GM12878 (cell line): ENCODE data around the gene OTOG. TPM values are rescaled to one million over a fixed set of nuclear protein-coding genes. Genes with fewer than 3 reads are reported as not detected.

Source experiments
- ATAC-seq: fragments of 200-7000 bp; cut with Tn5 transposase; 3 replicates; pipeline ENCODE4 v1.9.1; 2020; ENCODE audit warnings: mild to moderate bottlenecking, moderate library complexity
- BruUV-seq: library from RNA; stranded (reverse); fragments of 400-500 nt; replicated peaks from 2 replicates; lab custom pipeline; 2021; lab: Mats Ljungman, UMichigan
- CTCF ChIA-PET: fragments of 300-600 bp; sonication (Branson Sonifier 250); formaldehyde crosslinking; extraction: SDS; loops from one replicate; lab custom pipeline; 2021; ENCODE audit warnings: inconsistent platforms; lab: Yijun Ruan, JAX
- POLR2A ChIA-PET: fragments of 350-600 bp; formaldehyde crosslinking; extraction: SDS; loops from one replicate; lab custom pipeline; 2021; ENCODE audit warnings: inconsistent platforms; lab: Charles Lee
- RAD21 ChIA-PET: fragments of 300-600 bp; sonication (Branson Sonifier 250); formaldehyde crosslinking; loops from one replicate; lab custom pipeline; 2023; ENCODE audit warnings: antibody characterized with exemption; ENCODE audit not compliant: unreplicated experiment; lab: Charles Lee
- SMC1A ChIA-PET: fragments of 300-600 bp; sonication (Branson Sonifier 250); formaldehyde crosslinking; loops from one replicate; lab custom pipeline; 2023; ENCODE audit not compliant: unreplicated experiment, uncharacterized antibody; lab: Charles Lee
- DNase-seq: peaks from one replicate; pipeline ENCODE4 v3.0.0-alpha.2; 2011; ENCODE audit warnings: low read depth, low spot score
- FAIRE-seq: peaks from 3 replicates; lab custom pipeline; 2011; peaks lifted over from hg19 to GRCh38; lab: Jason Lieb, UNC
- H2AFZ ChIP-seq: 2 replicates; pipeline ENCODE4 v1.6.0; 2011; ENCODE audit warnings: low read depth, low read length, control low read depth; ENCODE audit not compliant: control insufficient read depth
- H3K27ac ChIP-seq: 2 replicates; pipeline ENCODE4 v1.5.1; 2011; ENCODE audit warnings: control low read depth; ENCODE audit not compliant: control insufficient read depth, insufficient read depth
- H3K27me3 ChIP-seq, 2 experiments: replicated peaks in 1 of 2; 2 replicates each; pipeline versions ENCODE4 v1.6.0 to v1.6.1; 2011; ENCODE audit warnings: low read length in 1 of 2; ENCODE audit not compliant: control insufficient read depth in 2 of 2, insufficient read depth in 2 of 2
- H3K36me3 ChIP-seq, 2 experiments: 2 replicates each; pipeline ENCODE4 v1.5.1; 2011; ENCODE audit warnings: low read length in 1 of 2; ENCODE audit not compliant: control insufficient read depth in 2 of 2, insufficient read depth in 2 of 2
- H3K4me1 ChIP-seq: 2 replicates; pipeline ENCODE4 v1.6.1; 2011; ENCODE audit warnings: mild to moderate bottlenecking, low read length, moderate library complexity, mixed read lengths; ENCODE audit not compliant: control insufficient read depth, insufficient read depth
- H3K4me2 ChIP-seq: 2 replicates; pipeline ENCODE4 v1.6.0; 2011; ENCODE audit warnings: control low read depth; ENCODE audit not compliant: control insufficient read depth, insufficient read depth
- H3K4me3 ChIP-seq: fragments of 200-600 bp; sonication (generic); 2 replicates; pipeline ENCODE4 v1.5.1; 2016
- H3K79me2 ChIP-seq: 2 replicates; pipeline ENCODE4 v1.6.0; 2011; ENCODE audit warnings: low read length; ENCODE audit not compliant: control insufficient read depth, insufficient read depth
- H3K9ac ChIP-seq: 2 replicates; pipeline ENCODE4 v1.8.0; 2011; ENCODE audit warnings: low read length, control low read depth, mixed read lengths; ENCODE audit not compliant: control insufficient read depth, insufficient read depth
- H3K9me3 ChIP-seq: replicated peaks from 3 replicates; pipeline ENCODE4 v1.5.1; 2011; ENCODE audit warnings: mild to moderate bottlenecking, low read length; ENCODE audit not compliant: control insufficient read depth, insufficient read depth
- H4K20me1 ChIP-seq: 2 replicates; pipeline ENCODE4 v1.6.0; 2011; ENCODE audit not compliant: control insufficient read depth, insufficient read depth
- CTCF ChIP-seq, 3 experiments: IDR thresholded peaks in 2 of 3; conservative IDR thresholded peaks in 1 of 3; 2 replicates each; pipeline ENCODE4 v1.5.1; 2011; ENCODE audit warnings: low read depth in 3 of 3, low read length in 3 of 3, mild to moderate bottlenecking in 3 of 3, control low read depth in 2 of 3, moderate library complexity in 2 of 3, inconsistent platforms in 1 of 3, mixed read lengths in 1 of 3; ENCODE audit not compliant: control insufficient read depth in 2 of 3, insufficient read depth in 1 of 3; ENCODE audit errors: extremely low read depth in 1 of 3
- E4F1 ChIP-seq: fragments of 450-650 bp; IDR thresholded peaks from 2 replicates; pipeline ENCODE4 v1.6.1; 2018; ENCODE audit warnings: borderline replicate concordance, mild to moderate bottlenecking; ENCODE audit not compliant: partially characterized antibody
- EED ChIP-seq: sonication (generic); IDR thresholded peaks from 2 replicates; pipeline ENCODE4 v1.6.1; 2016; ENCODE audit warnings: antibody characterized with exemption, low read depth
- MYB ChIP-seq: fragments of 150-350 bp; IDR thresholded peaks from 2 replicates; pipeline ENCODE4 v1.6.1; 2014; ENCODE audit warnings: mild to moderate bottlenecking, low read depth, low read length, borderline replicate concordance
- RCOR1 ChIP-seq: conservative IDR thresholded peaks from 2 replicates; pipeline ENCODE4 v1.6.1; 2012; ENCODE audit warnings: low read depth, low read length, improper control_type of control experiment
- SREBF1 ChIP-seq: IDR thresholded peaks from 2 replicates; pipeline ENCODE4 v1.6.1; 2012; ENCODE audit warnings: mild to moderate bottlenecking, low read length
- ZNF687 ChIP-seq: fragments of 450-650 bp; IDR thresholded peaks from 2 replicates; pipeline ENCODE4 v1.6.1; 2017; ENCODE audit warnings: mild to moderate bottlenecking, moderate library complexity
- WGBS: methylation state at CpG from one replicate; pipeline ENCODE4 v1.1.6; 2016; ENCODE audit warnings: low lambda C conversion rate; ENCODE audit not compliant: insufficient replicate concordance, insufficient coverage; ENCODE audit errors: missing lambda C conversion rate; 5-methylcytosine and 5-hydroxymethylcytosine counted together
- in situ Hi-C: fragments of 300-500 bp; cut with MboI; formaldehyde crosslinking; loops from 9 replicates; pipeline ENCODE4 v1.14.3; 2018; ENCODE audit warnings: mixed read lengths
- intact Hi-C: fragments of 100-400 bp; cut with micrococcal nuclease; formaldehyde crosslinking; loops from one replicate; pipeline ENCODE4 v1.14.2; 2022; ENCODE audit not compliant: unreplicated experiment
- polyA plus RNA-seq, 11 experiments: library from polyadenylated mRNA; depleted of rRNA in 4 of 11; unstranded in 6 of 11; stranded (reverse) in 5 of 11; fragments of >200 nt; fragmentation: Nextera tagmentation in 4 of 11; fragmentation: Illumina TruSeq in 1 of 11; extraction: Ambion mirVana in 4 of 11; extraction: Trizol in 1 of 11; gene quantifications; 1 replicate in 1 of 11; 2 replicates in 10 of 11; pipeline versions ENCODE4 v1.2.1 to v1.2.3, GENCODE V29; 2011 to 2016; ENCODE audit warnings: inconsistent platforms in 2 of 11, missing spikeins in 2 of 11, low read depth in 1 of 11
- total RNA-seq, 4 experiments: library from RNA; depleted of rRNA in 3 of 4; stranded (reverse); fragments of >200 nt in 3 of 4; fragmentation: Illumina TruSeq in 1 of 4; extraction: Trizol in 1 of 4; gene quantifications; 2 replicates each; pipeline versions ENCODE4 v1.2.1 to v1.2.3, GENCODE V29; 2013 to 2021

Gene OTOG
- total and polyA plus RNA-seq, 10 of the 15 experiments (the other 5 are each of a cell fraction or from before 2014, with no cell fraction given) = not detected

GRCh38 chr11:17581036-17581731, 34.1 kb downstream of the OTOG start:
- in situ Hi-C loops = no loop called here
- CTCF ChIA-PET = interaction anchor here (1.2 kb wide), 1 partner anchor 18 kb away, joined by 3 read pairs; no protein-coding TSS in a partner anchor
- Histone ChIP-seq H3K4me3 (no peak overlapping the region), H3K27me3 (peaks cover 0 to 2% of the 10 kb centered on the region in 2 experiments; a peak in 1 of 4 replicates), H3K4me1 (no peaks in the 10 kb centered on the region)
- no peak for FAIRE-seq
- intact Hi-C loops = no loop called here
- no peak for DNase-seq
- ATAC-seq = no peak
- TF ChIP-seq EED = no peak
- TF ChIP-seq, all 136 proteins: peak for 0
- Histone ChIP-seq H4K20me1 (no peaks in the 10 kb centered on the region), H2AFZ (no peak overlapping the region), H3K36me3 (no peaks in the 10 kb centered on the region), H3K27ac (no peak overlapping the region), H3K79me2 (no peaks in the 10 kb centered on the region), H3K4me2 (no peak overlapping the region), H3K9me3 (no peaks in the 10 kb centered on the region), H3K9ac (no peak overlapping the region)
- WGBS = 32% methylated on average over 6 of the region's 6 CpGs
- ChIA-PET RAD21 (no interaction called here), POLR2A (no interaction called here), SMC1A (no interaction called here)
- BruUV-seq = no TSS peak

- Histone ChIP-seq H3K9me3 (no peaks in the 10 kb centered on the region), H2AFZ (no peak overlapping the region), H3K79me2 (no peaks in the 10 kb centered on the region), H3K4me3 (no peak overlapping the region), H3K4me2 (no peak overlapping the region), H3K27me3 (peaks cover 0 to 2% of the 10 kb centered on the region in 2 experiments; a peak in 1 of 4 replicates), H3K4me1 (no peaks in the 10 kb centered on the region), H3K27ac (no peak overlapping the region), H4K20me1 (no peaks in the 10 kb centered on the region), H3K9ac (no peak overlapping the region), H3K36me3 (no peaks in the 10 kb centered on the region)
- intact Hi-C loops (no loop called here), in situ Hi-C loops (no loop called here)
- no peak for ATAC-seq
- RAD21 ChIA-PET = no interaction called here
- CTCF ChIA-PET = interaction anchor here (1.2 kb wide), 1 partner anchor 17 kb away, joined by 3 read pairs; no protein-coding TSS in a partner anchor
- WGBS = 72% methylated on average over 4 of the region's 4 CpGs
- POLR2A ChIA-PET = no interaction called here
- SMC1A ChIA-PET = no interaction called here
- no peak for DNase-seq
- BruUV-seq = no TSS peak
- FAIRE-seq = no peak
- TF ChIP-seq ZNF687 (no peak), CTCF (IDR thresholded peaks at IDR 0.05 in 2 of 3, conservative IDR thresholded peaks at IDR 0.05 in 1 of 3; ENCODE audit: control insufficient read depth in 2 of 3, extremely low read depth in 1 of 3, insufficient read depth in 1 of 3, low read depth in 3 of 3, low read length in 3 of 3) (no peak), RCOR1 (no peak), MYB (no peak), E4F1 (no peak), SREBF1 (no peak)
Observed at GRCh38 chr11:17581732-17582053, 34.6 kb downstream of the OTOG start.
